Right atrium auricular region (tissue), 2 donors: ENCODE results near the gene CORIN. TPM values are rescaled to one million over a fixed set of nuclear protein-coding genes. Genes with fewer than 3 reads are reported as not detected.

Source experiments
- DNase-seq: peaks from one replicate; pipeline ENCODE4 v3.0.0-alpha.2; 2019; ENCODE audit warnings: low spot score
- H3K27ac ChIP-seq, 2 donors: fragments of 200-600 bp; sonication (generic); 1 replicate in 1 of 2; 2 replicates in 1 of 2; pipeline ENCODE4 v1.5.1; 2016 to 2019
- H3K27me3 ChIP-seq, 2 donors: fragments of 200-600 bp; sonication (generic); one replicate each; pipeline versions ENCODE4 v1.5.1 to v1.6.0; 2017 to 2019
- H3K36me3 ChIP-seq: fragments of 200-600 bp; sonication (generic); one replicate; pipeline ENCODE4 v1.5.1; 2016
- H3K4me1 ChIP-seq, 2 donors: fragments of 200-600 bp; sonication (generic); one replicate each; pipeline versions ENCODE4 v1.5.1 to v1.6.0; 2017 to 2019
- H3K4me3 ChIP-seq, 2 donors: fragments of 200-600 bp; sonication (generic); 1 replicate in 1 of 2; 2 replicates in 1 of 2; pipeline ENCODE4 v1.5.1; 2017 to 2019; ENCODE audit warnings: mild to moderate bottlenecking in 1 of 2, moderate library complexity in 1 of 2
- H3K9me3 ChIP-seq, 2 donors: fragments of 200-600 bp; sonication (generic); one replicate each; pipeline ENCODE4 v1.5.1; 2019
- CTCF ChIP-seq, 2 donors: fragments of 200-600 bp; sonication (generic); IDR thresholded peaks; one replicate each; pipeline ENCODE4 v1.5.1; 2019; ENCODE audit warnings: antibody characterized with exemption in 2 of 2
- total RNA-seq, 2 donors: library from RNA; depleted of rRNA; stranded (reverse); fragments of >200 nt; gene quantifications; one replicate each; pipeline ENCODE4 v1.1.0, GENCODE V29; 2016

Gene CORIN
- total RNA-seq, 2 donors from 2014 or later: 42.3 to 180 TPM

- TF ChIP-seq CTCF (IDR thresholded peaks at IDR 0.05): no peak
- Histone ChIP-seq H3K9me3 (no peaks in the 10 kb centered on the region), H3K27me3 (no peaks in the 10 kb centered on the region), H3K36me3 (no peaks in the 10 kb centered on the region), H3K4me3 (no peak overlapping the region), H3K4me1 (no peaks in the 10 kb centered on the region), H3K27ac (no peak overlapping the region)
- DNase-seq: no peak
These were observed 222.5 kb downstream of the CORIN start for GRCh38 chr4:47615385-47615784.

- no peaks in the 10 kb centered on the region for H3K27me3 ChIP-seq
- H3K4me1 ChIP-seq: no peaks in the 10 kb centered on the region
- no peak for TF ChIP-seq CTCF (IDR thresholded peaks at IDR 0.05)
- no peaks in the 10 kb centered on the region for H3K9me3 ChIP-seq
- no peak overlapping the region for H3K4me3 ChIP-seq
- DNase-seq: no peak
- H3K27ac ChIP-seq: no peak overlapping the region
- no peaks in the 10 kb centered on the region for H3K36me3 ChIP-seq
These were observed 225.5 kb downstream of the CORIN start for GRCh38 chr4:47612116-47613023.

- Histone ChIP-seq H3K27me3 (no peaks in the 10 kb centered on the region), H3K9me3 (no peaks in the 10 kb centered on the region), H3K4me1 (no peaks in the 10 kb centered on the region), H3K27ac (no peak overlapping the region), H3K36me3 (peaks cover 5% of the 10 kb centered on the region), H3K4me3 (no peak overlapping the region)
- DNase-seq: no peak
- TF ChIP-seq CTCF (IDR thresholded peaks at IDR 0.05): no peak
These were observed 231.4 kb downstream of the CORIN start for GRCh38 chr4:47606482-47606881.

- H3K27me3 ChIP-seq: no peaks in the 10 kb centered on the region
- H3K4me3 ChIP-seq: no peak overlapping the region
- peaks cover 5% of the 10 kb centered on the region for H3K36me3 ChIP-seq
- DNase-seq: no peak
- no peak for TF ChIP-seq CTCF (IDR thresholded peaks at IDR 0.05)
- peaks cover 0 to 13% of the 10 kb centered on the region in 2 donors for H3K4me1 ChIP-seq
- no peaks in the 10 kb centered on the region for H3K9me3 ChIP-seq
- no peak overlapping the region for H3K27ac ChIP-seq
These were observed 239.0 kb downstream of the CORIN start for GRCh38 chr4:47598896-47599295.

- DNase-seq: no peak
- no peaks in the 10 kb centered on the region for H3K9me3 ChIP-seq
- H3K27me3 ChIP-seq: no peaks in the 10 kb centered on the region
- no peak overlapping the region for H3K27ac ChIP-seq
- TF ChIP-seq CTCF (IDR thresholded peaks at IDR 0.05): no peak
- H3K36me3 ChIP-seq: peaks cover 4% of the 10 kb centered on the region
- H3K4me1 ChIP-seq: peaks cover 0 to 13% of the 10 kb centered on the region in 2 donors
- H3K4me3 ChIP-seq: no peak overlapping the region
These were observed 239.5 kb downstream of the CORIN start for GRCh38 chr4:47598320-47598719.
